Smooth muscle cell of trachea (primary cell): Measurements from ENCODE around the gene ZFR. TPM values are rescaled to one million over a fixed set of nuclear protein-coding genes. Genes with fewer than 3 reads are reported as not detected.

ENCODE experiments used
- total RNA-seq: library from RNA; depleted of rRNA; stranded (reverse); fragments of >200 nt; gene quantifications from 2 replicates; pipeline ENCODE4 v1.2.1, GENCODE V29; 2014

The ZFR gene
- 76.1 and 84.8 TPM in 2 replicates for total RNA-seq

GRCh38 chr5:32444431-32445286, at the start of gene ZFR:
Gene ZFR, minus strand, starts transcription at chr5:32444740. Its CDS starts 82 bp downstream, at chr5:32444658.

GRCh38 chr5:32312595-32313332, 131.8 kb downstream of the ZFR start, which contains the start of gene MTMR12:
Gene MTMR12, minus strand, starts transcription at chr5:32312939. Its CDS starts 101 bp downstream, at chr5:32312838.

Other genes starting within 250 kb of the ZFR start
- 20.3 and 27.8 TPM in 2 replicates for gene MTMR12, start 131.8 kb downstream of the ZFR start, total RNA-seq
- gene SUB1, start 140.8 kb upstream of the ZFR start, total RNA-seq, result 148 and 427 TPM in 2 replicates